NCI-H128 (cell line): ENCODE data around the gene RHBDF2.
"Not testable (repeated sequence)": the region's sequence is repeated elsewhere in the genome, so short reads cannot be mapped to it uniquely, and the experiment has no call there.

Experiments
- DNase-seq: peaks from one replicate; lab custom pipeline; 2025; ENCODE audit not compliant: unreplicated experiment; lab: John Stamatoyannopoulos, UW

The RHBDF2 gene

GRCh38 chr17:76525513-76525833, 24.2 kb upstream of the RHBDF2 start:
- not testable (repeated sequence) for DNase-seq

DNA sequence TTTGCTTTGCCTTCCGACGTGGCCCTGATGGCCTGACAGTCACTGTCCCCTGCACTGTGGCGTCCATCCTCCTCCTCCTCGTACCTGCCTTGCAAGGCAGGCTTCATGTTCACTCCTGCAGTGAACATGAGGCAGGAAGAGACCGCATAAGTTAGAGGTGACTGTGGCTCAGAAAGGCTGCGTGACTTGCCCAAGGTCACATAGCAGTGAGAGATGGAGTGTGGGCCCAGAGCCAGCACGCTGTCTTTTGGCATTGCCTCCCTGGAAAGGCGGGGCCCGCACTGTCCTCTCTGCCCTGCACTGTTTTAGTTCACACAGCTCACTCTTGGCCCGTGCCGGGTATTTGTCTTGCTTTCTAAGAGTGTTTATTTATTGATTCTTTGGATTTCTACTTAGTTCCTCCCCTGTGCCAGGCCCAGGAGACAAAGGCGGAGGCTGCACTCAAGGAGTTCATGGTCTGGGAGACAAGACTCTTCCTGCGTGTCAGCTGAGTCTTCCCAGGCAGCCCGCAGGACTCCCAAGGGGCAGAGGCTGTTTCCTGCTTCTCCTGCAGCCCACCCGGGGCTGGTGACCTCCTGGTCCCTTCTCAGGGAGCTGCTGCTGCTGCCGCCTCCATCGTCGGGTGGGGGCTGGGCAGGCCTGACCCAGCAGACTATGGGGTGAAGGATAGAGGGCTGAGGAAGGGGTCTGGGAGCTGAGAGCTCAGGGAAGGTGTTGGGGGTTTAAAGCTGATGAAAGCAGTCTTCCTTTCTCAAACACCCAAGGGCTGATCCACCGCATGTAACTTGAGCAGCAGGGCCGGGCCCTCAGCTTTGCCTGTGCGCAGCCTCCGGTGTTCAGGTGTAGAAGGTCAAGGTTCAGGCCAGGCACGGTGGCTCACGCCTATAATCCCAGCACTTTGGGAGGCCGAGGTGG, 23.6 kb upstream of the RHBDF2 start:
- no peak for DNase-seq

DNA sequence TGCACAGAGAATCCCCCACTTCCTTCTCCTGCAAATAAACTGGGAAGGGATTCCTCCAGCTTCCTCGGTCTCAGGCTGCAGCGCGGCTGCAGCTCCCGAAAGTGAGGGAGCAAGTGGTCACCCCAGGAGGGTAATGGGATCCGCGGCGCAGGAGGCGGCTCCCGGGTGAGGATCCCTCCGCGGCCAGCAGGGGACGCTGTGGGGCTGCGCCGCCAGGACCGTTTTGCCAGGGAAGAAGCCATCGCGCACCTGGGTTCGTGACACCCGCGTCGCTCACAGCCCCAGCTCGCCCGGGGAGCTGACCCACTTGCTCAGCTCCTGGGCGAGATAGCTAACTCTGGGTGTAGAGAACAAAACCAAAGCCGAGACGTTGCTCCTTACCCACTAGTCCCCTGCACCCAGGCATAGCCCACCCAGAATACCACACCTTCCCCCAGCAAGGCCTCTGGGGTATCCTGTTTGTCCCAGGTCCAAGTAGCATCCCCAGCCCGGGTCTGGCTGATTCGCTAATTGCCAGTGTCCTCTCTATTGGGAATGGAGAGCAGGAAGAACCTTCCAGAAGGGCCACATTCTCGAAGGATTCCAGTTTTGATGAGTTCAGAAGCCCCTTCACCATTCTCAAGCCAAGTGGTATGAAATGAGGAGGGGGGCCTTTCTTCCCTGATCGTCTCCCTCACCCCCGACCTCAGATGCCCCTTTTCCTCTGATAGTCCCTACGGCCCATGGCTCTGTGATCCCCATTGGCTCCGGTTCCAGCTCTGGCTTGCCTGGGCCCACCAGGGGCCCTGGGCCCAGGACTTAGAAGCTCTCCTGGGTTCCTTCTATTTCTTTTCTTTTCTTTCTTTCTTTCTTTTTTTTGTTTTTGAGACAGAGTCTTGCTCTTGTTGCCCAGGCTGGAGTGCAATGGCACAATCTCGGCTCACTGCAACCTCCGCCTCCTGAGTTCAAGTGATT, 22.1 kb upstream of the RHBDF2 start:
- DNase-seq, result peak; percentile 42

DNA sequence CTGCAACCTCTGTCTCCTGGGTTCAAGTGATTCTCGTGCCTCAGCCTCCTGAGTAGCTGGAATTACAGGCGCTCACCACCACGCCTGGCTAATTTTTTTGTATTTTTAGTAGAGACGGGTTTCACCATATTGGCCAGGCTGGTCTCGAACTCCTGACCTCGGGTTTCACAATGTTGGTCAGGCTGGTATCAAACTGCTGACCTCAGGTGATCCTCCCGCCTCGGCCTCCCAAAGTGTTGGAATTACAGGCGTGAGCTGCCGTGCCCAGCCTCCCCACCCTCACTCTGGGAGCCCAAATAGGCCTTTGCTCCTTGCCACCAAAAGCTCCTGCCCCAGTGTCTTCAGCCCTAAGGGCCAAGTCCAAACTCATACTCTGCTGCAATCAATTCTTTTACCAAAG, 20.5 kb upstream of the RHBDF2 start:
- DNase-seq, result not testable (repeated sequence)

- no peak for DNase-seq
Measured at GRCh38 chr17:76521262-76521661, 20.0 kb upstream of the RHBDF2 start.

DNA sequence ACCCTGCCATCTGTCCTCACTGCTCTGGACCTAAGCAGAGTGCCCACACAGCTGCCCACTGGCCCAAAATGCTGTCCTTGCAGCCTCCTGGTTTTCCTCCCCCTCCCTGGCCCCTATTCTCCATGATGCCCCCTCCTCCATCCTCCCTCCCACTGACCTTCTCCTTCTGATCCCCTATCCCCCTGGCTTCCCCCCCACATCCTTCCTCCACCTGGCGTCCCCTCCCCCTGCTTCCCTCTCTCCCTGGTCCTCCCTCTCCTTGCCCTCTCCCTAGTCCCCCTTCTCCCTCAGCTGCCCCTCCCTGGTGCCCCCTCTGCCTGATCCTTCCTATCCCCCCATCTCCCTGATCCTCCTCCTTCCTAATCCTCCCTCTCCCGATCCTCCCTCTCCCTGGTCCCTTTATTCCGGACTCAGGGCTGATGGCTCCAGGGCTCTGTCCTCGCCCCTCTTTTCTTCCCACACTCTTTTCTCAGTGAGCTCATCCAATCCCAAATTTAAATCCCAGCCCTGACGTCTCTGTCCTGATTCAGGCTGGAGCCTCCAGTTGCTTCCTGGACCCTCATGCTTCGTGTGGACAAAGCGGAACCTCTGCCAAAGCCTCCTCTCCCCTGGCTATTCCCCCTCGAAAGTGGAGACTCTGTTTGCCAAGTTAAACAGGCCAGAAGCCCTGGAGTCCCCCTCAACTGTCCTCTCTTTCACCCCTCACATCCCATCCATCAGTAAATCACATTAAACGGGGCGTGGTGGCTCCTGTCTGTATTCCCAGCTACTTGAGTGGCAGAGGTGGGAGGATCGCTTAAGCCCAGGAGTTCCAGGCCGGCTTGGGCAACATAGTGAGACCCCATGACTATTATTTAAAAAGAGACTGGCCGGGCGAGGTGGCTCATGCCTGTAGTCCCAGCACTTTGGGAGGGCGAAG, 18.1 kb upstream of the RHBDF2 start:
- DNase-seq, result no peak

DNA sequence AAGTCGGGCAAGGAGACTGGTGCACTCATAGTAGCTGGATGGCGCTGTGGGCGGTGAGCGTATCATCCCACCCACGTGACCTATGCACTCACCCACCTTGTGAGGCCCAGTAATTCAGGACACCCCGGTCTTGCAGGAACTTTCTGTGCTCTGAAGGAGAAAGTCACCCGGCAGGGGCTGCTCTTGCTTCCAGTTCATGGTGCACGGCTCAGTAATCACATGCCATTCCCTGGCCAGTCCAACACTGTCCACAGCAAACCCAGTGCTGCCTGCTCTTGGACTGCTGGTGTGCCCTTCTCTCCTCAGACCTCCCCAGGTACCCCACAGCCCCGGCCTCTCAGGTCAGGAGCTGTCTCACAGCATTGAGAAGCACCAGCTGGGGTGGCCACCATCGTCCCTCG, 16.4 kb upstream of the RHBDF2 start:
- no peak for DNase-seq

DNA sequence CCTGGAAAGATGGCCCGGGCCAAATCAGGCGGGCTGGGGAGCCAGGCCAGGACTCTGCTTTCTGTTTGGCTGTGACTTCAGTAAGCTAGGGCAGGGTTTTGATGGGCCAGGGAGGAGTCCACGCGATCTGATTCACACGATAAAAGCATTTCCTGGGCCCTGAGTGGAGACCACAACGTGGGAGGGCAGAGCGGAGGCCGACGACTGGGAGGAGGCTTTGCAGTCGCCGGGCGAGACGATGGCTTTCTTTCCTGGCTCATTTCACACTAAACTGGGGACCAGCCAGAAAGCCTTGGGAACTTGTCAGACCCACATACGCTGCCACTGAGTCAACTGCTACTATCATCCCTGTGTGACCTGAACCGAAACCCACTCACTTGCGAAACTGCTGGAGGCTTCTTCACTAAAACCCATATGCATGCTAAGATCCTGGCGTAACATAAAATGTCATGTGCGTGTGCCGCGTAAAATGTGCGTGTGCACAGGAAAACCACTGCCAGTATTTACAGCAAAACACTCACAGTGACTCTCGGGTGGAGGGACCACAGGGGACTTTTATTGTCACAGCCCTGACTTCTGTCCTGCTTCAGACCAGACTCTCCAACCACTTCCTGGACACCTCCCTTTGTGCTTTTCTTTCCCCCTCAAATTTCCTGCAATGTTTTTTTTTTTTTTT, 14.2 kb upstream of the RHBDF2 start:
- DNase-seq, result no peak

- DNase-seq, result not testable (repeated sequence)
Measured at GRCh38 chr17:76514355-76514754, 13.1 kb upstream of the RHBDF2 start.

- no peak for DNase-seq
Measured at GRCh38 chr17:76513306-76513692, 12.1 kb upstream of the RHBDF2 start.

DNA sequence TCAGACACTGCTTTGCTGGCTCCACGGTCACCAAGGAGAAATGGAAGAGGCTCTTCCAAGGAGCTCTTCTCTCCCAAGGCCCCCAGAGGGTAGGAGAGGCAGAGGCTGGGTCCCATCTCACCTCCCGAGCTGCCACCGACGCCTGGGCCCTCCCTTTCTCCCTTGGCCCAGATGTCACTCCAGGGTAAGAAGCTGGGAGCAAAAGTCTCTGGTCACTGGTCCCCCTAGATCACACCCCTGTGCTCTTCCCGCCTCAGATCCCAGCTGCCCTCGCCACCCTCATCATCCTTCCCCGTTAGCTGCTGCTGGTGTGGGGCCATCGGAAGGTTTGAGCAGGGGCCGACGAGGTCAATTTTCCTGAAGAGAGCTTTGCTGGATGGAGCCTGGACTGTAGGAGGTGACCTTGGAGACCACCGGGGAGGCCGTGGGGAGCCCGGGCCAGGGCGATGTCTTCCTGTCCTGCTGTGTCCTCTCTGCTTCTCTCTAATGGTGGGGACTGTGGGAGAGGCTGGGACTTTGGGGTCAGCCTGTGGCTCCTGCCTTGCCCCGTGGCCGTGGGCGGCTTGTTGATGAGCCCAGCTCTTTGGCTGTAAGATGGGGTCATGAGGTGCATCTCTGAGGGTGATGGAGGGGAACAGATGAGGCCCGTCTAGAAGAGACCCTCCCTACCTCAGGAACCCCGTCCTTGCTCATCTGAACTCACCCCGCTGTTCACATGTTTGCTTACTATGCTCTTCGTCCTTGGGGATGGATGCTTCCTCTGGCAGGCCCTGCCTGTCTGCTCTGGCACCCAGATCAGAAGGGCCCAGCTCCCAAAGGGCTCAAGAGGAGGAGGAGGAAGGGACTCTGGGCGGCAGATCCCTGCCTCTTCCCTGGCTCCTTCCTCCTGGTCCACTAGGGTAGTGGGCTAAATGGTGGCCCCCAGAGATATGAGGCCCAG, 11.4 kb upstream of the RHBDF2 start:
- no peak for DNase-seq

DNA sequence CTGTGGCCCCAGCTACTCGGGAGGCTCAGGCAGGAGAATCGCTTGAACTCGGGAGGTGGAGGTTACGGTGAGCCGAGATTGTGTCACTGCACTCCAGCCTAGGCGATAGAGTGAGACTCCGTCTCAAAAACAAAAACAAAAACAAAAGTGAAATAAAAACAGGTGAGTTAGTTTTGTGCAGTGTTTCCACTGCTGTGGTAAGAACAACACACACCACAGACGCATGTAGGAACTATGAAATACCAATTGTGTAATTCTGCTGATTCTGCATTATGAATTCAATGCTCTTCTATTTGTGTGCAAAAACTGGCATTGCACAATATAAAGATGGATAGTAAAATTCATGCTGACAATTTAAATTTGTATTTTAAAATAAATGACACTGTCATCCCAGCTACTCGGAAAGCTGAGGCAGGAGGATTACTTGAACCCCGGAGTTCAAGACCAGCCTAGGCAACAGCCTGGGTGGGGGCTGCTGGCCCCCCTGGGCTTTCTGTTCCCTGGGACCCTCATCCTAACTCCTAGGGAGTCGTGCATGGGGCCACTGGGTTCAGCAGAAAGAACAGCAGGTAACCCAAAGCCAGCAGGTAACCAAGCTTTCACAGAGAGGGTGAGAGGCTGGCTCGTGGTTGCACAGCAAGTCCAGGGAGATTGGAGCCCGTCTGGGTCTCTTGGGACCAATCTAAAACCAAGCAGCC, 10.6 kb upstream of the RHBDF2 start:
- no peak for DNase-seq

DNA sequence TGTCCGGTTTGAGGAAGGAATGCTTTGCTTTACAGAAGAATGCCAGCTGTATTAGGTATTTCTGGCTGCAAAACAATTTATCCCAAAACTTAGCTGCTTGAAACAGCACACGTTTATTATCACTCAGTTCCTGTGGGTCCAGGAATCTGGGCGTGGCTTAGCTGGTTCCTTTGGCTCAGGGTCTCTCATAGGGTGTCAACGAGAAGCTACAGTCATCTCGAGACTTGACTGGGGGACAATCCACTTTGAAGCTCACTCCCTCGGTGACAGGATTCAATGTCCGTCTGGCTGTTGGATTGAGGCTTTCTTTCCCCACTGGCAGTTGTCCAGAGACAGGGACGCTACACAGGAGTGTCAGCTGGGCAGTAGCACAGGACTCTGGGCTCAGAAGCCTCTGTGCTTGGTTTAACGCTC, 9.6 kb upstream of the RHBDF2 start:
- DNase-seq, result no peak

DNA sequence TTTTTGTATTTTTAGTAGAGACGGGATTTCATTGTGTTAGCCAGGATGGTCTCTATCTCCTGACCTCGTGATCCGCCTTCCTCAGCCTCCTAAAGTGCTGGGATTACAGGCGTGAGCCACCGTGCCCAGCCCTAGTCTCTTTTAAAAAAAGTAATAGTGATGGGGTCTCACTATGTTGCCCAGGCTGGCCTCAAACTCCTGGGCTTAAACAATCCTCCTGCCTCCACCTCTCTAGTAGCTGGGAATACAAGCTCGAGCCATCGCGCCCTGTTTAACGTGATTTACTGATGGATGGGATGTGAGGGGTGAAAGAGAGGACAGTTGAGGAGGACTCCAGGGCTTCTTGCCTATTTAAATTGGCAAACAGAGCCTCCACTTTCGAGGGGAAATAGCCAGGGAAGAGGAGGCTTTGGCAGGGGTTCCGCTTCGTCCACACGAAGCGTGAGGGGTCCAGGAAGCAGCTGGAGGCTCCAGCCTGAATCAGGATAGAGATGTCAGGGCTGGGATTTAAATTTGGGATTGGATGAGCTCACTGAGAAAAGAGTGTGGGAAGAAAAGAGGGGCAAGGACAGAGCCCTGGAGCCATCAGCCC, 7.3 kb upstream of the RHBDF2 start:
- DNase-seq, result not testable (repeated sequence)

- peak; percentile 45 for DNase-seq
Measured at GRCh38 chr17:76506408-76507345, 5.5 kb upstream of the RHBDF2 start.

- no peak for DNase-seq
Measured at GRCh38 chr17:76504117-76504516, 2.9 kb upstream of the RHBDF2 start.
